SHP77 (cell line): ENCODE data around the gene GRB14.
"Not testable (repeated sequence)": the region's sequence is repeated elsewhere in the genome, so short reads cannot be mapped to it uniquely, and the experiment has no call there.

Experiments
- DNase-seq, 2 experiments: peaks; one replicate each; lab custom pipeline; 2025; lab: John Stamatoyannopoulos, UW

Gene GRB14

DNA sequence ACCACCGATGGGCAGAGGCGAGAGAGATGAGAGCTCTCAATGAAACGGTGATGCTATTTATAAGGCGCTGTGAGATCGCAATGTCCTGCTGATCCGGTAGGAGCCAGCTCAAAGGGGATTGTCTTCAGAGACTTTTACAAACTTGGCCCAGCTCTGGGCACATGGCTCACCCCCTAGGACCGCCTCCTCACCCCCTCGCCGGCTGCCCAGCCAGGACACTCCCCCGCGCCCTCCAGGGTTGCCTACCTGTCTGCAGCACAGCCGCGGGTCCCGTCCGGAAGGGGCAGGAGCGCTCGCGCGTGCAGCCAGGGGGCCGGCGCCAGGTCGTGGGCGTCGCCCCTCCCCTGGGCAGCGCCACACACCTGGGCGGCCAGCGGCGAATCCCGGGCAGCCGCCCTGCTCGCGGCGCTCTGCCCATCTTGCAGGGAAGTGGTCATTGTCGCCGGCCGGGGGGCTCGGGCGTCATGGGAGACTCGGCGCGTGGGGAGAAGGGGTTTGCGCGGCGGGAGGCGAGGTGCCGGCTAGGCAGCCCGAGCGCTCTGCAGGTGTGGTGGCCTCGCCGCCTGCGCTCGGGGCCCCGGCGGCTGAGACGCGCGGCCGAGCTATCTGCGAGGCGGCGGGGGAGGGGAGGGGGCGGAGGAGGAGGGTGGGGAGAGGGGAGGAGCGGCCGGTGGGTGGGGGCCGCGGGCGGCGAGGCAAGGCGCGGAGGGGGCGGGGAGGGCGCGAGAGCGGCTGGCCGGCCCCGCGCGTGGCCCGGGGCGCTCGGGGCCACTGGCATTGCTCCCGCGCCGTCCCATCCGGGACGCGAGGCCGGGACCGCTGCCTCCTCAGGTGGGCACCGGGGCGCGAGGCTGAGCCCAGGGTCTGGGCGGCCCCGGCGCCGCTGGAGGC is at the start of gene GRB14:
GRB14 (minus strand) TSS at position 610 of the 891 bp plus-strand sequence; CDS start at position 437, 173 bp downstream.
- peak; percentile 6 to 54 for DNase-seq

DNA sequence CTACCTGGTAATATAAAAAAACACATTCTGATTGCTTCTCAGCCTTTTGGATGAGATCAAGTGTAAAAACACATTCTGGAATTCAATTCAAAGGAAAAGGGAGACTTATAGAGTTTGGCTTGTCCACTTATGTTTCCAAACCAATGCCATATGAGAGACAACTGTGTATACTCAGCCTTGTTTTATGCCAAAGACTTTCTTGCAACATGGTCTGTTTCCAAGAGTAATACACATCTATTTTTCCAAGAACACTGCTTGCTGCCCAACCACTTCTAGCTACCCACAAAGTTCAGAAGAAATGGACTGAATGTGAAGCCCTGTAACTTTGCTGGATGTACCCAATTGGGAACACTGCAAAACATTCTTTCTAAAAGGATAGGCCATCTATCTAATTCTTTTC is 48.0 kb upstream of the GRB14 start:
- DNase-seq, result no peak

DNA sequence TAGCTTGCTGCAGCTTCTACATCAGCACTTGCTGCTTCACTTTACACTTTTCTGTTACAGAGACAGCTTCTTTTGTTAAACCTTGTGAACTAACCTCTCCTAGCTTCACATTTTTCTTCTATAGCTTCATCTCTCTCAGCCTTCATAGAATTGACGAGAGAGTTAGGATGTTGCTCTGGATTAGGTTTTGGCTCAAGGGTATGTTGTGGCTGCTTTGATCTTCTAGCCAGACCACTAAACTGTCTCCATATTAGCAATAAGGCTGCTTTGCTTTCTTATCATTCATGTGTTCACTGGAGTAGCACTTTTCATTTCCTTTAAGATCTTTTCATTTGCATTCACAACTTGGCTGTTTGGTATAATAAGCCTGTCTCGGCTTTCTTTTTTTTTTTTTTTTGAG is 46.3 kb upstream of the GRB14 start:
- no peak for DNase-seq

DNA sequence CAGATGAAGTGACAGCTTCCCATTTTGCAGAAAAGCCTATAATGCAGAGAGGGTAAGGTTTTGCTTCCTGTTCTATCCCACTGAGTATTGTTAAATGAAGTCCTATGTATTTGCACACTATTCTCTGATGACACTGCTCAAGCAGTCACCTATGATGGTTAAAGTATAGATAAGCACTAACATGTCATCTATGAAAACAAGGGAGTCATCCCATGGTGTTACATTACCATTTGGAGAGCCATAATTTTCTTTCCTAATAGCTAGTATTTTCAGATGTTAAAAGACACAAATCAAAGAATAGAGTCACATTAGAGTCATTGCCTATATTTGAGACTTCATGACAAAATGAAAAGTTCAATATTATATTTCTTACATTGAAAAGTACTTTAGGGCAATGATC is 42.8 kb upstream of the GRB14 start:
- DNase-seq, result no peak

DNA sequence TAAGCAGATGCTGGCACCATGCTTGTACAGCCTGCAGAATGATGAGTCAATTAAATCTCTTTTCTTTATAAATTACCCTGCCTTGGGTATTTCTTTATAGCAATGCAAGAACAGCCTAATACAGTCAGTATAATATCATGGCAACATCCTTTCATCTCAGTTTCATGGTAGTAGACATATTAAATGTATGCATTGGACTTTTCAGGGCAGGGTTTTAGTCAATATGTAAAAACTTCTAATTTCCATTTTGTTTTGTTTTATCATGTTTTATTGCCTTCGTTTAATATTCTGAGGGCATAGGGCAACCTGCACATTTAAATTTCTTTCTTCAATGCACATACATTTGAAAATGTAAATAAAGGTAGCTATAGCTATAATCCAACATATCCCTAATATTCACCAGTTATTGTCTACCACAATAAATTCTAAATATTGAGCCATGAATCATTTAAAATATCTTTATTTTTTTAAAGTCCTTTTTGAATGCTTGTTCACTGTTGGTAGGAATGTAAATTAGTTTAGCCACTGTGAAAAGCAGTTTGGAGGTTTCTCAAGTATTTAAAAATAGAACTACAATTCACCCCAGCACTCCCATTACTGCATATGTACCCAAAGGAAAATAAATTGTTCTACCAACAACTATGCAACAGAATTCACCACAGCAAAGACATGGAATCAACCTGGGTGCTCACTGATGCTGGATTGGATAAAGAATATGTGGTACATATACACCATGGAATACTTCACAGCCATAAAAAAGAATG is 41.8 kb upstream of the GRB14 start:
- no peak for DNase-seq

DNA sequence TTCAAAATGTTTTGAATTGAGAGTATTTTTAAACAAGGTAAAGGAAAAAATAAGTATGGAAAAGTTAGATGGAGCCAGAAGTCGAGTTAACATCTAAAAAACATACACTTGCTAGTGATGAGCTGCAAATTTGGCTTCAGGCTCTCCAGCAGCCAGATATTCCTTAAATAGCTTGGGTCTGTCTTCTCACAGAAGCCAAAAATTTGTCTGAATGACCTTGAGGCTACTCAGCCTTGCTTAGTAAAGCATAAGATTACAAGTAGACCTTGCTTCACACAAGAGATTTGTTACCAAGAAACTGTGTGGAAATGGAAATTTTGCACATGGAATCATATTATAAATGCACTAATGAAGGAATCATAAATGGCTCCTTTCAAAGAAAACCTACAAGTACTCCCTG is 40.8 kb upstream of the GRB14 start:
- no peak for DNase-seq

DNA sequence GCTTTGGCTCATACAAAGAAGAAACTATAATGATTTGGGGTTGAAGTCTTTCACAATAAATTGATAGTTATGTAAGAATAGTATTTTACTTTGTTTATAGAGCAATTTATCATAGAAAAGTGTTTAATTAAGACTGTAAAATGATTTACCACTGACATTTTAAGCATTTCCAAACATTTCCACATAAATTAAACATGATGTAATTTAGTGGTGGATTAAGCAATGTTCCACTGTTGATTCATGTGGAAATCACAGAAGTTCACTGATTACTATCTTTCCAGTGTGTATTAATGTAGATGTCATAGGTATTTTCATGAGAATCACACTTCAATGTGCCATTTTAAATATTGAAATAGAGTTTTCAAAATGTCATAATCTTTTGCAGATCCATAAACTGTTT is 40.1 kb upstream of the GRB14 start:
- no peak for DNase-seq

DNA sequence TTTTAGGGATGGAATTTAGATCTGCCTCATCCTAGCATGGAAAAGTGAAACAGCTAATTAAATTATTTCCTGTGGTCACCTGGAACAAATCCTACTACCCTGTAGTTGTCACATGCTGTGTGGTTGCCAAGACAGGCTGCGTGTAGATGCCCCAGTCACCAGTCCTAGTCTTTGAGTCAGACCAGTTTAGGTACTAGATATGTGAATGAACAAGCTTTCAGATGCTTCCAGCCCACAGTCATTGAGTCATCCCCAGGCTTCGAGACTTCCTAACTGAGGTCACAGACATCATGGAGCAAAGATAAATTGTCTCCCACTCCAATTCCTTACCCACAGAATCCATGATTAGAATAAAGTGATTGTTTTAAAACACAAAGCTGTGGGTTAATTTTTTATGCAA is 35.8 kb upstream of the GRB14 start:
- no peak for DNase-seq

DNA sequence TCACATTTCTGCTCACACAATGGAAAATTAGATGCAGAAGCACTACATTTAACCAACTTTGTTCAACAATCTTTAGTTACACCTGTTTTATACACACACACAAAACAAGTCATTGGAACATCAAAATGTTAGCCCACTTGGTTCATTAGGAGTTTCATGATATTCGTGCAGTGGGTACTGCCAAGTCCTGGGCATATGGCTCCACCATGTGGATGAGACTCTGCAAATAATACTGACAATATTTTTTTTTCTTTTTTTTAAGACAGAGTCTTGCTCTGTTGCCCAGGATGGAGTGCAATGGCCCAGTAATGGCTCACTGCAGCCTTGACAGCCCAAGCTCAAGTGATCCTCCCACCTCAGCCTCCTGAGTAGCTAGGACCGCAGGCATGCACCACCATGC is 34.5 kb upstream of the GRB14 start:
- no peak for DNase-seq

DNA sequence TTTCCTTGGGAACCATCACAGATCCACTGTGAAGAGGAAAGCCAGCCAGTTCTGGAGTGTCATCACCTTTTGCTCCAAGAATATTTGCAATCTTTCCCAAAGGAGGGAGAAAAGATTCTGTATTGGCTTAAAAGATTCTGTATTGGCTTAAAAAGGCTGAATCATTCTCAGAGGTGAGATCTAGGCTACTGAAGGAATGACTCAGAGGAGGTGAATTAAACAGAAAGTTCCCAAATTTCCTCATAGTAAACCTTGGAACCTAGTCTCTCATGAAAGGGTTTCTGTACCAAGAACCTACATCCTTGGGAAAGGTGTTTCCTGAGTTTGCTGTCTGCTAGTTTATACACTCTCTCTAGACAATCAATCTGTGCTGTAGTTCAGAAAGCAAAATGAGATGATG is 34.1 kb upstream of the GRB14 start:
- DNase-seq, result no peak

DNA sequence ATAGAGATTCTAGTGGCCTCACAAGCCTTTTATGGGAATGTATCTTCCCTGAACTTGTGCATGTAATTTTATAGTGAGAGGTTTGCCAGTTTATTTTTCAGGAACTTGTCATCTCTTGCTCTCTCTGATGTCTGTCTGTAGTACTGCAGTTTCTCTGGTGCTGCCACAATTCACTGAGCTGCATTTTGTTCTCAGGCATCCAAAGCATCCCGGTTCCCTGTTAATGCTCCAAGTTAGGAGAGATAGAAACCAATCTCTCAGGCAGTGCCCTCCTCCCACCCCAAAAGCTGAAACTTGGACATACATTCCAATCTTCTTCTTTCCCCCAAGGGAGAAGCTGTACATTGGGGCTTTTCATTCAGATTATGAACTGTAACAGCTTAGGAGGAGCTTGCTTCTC is 30.1 kb upstream of the GRB14 start:
- DNase-seq, result no peak

DNA sequence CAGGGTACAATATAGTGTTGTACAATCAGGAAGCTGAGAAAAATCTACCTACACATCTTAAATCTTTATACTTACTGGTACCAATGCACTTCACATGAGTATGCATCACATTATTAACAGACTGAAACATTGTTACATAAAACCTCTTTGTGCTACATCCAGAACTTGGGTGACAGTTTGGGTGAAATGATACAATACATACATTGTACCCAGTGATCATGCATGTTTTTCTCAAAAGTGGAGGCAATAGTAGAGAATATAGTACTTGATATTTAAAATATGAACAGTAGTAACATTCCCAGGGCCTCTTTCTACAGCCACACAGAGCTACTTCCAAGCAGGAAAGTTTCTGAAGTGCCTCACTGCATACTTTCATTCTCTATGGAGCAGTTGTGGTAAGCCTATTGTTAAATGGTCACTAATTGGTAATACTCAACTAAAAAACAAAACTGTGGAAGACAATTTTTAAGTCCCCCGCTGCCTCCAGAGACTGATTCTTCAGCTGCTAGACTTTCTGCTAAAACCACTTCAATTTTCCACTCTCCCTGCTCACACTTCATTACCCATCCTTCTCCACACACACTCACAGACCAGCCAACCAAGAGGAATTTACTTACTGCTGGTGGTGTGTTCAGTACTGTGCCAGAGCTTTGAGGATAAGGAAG is 22.9 kb upstream of the GRB14 start:
- no peak for DNase-seq

DNA sequence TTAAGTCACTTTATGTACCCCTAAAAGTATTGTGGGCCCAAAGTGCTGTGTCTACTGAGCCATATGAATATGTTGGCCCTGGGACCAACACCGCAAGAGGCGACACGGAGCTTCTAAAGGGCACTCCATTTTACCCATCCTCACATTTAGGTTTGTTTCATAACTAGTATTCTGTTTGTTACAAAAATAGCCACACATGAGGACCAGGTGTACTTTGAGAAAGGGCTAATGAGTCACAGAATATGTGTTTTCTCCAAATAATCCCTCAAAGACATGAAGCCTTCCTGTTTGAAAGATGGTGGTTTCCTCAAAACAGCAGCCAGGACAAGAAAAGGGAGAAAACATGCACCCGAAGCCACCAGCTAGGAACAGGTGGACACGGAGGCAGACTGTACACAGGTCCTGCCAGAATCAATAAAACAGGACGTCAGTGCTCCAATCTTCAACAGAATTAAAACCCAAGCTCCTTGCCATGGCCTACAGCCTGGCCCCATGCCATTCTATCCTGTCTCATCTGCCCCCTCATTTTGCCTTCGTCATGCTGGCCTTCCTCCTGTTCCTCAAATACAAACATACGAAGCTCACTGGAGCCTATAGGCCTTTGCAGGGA is 21.8 kb upstream of the GRB14 start:
- DNase-seq, result peak in 1 of 2 experiments; percentile 11

DNA sequence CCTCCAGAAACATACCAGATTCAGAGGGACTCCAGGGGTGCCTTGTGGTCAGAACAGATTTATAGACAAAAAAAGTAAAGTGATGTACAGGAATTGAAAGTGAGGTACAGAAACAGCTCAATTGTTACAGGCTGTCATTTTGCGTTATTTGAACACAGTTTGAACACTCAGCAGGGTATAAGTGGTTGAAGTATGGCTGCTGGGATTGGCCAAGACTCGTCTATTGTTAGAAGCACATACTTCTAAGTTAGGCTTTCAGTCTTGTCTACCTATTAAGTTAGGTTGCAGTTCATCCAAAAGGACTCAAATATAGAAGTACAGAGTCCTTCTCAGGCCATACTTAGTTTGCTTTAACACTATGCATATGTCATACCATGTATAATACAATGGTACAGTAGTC is 21.0 kb upstream of the GRB14 start:
- no peak for DNase-seq

DNA sequence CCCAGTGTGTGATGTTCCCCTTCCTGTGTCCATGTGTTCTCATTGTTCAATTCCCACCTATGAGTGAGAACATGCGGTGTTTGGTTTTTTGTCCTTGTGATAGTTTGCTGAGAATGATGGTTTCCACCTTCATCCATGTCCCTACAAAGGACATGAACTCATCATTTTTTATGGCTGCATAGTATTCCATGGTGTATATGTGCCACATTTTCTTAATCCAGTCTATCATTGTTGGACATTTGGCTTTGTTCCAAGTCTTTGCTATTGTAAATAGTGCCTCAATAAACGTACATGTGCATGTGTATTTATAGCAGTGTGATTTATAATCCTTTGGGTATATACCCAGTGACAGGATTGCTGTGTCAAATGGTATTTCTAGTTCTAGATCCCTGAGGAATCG is 7.0 kb upstream of the GRB14 start:
- DNase-seq, result not testable (repeated sequence)

DNA sequence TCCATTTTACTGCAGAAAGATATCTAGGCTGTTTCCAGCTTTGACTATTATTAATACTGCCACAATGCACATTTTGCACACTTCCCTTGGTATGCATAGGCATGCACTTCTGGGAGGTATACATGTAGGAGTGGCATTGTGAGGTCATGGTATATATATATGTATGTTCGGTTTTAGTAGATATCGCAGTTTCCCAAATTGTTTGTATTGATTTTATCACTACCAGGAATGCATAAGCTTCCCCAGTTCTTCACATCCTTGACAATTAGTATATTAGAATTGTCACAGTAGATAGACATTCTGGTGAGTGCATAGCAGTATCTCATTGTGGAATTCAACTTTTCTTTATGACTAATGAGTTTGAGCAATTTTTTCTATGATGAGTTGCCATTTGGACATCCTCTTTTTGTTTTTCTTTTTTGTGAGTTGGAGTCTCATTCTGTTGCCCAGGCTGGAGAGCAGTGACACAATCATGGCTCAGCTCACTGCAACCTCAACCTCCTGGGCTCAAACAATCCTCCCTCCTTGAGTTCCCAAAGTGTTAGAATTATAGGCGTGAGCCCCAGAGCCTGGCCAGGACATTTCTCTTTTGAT is 4.2 kb upstream of the GRB14 start:
- no peak for DNase-seq

DNA sequence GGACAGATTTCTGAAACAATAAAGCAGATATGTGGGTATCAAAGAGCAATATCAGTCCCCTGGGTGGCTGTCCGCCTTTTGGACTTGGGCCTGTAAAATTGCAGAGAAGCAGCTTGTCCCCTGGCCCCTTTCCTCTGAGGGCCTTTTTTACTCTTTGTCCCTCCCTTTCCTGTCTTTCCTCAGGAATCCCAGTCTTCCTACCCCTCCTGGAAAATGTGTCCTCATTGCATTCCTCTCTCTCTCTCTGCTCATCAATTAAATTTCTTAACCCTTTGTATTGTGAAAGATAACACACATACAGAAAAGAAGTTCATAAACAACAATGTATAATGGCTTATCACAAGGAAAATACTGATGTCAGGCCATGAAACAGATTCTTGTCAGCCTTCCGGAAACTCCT is 3.0 kb upstream of the GRB14 start:
- DNase-seq, result no peak

DNA sequence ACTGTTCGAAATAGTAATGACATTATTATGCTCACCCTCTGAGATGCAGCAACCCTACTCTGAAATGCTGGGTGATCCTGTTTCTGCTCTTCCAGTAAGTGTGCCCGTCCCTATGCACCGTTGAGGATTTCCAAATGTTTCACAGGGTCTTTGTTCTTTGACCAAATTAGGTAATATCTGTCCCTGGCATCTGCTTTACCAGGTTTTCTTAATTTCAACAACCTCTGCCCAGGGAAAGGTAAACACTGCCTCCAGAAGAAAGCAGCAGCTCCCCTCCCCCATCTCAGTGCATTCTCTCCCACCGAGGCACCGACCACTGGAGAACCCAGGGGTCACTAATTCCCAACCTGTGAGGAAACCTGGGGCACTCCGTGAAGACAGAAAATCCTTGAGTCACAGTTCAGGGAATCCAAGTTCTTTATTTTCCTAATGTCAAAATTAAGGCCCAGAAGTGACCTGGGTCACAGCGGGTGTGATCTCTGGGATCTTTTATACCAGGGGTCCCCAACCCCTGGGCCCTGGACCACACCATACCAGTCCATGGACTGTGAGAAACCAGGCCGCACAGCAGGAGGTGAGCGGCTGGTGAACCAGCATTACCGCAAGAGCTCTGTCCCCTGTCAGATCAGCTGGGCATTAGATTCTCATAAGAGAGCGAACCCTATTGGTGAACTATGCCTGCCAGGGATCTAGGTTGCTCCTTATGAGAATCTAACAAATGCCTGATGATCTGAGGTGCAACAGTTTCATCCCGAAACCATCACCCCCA is 1.2 kb upstream of the GRB14 start:
- no peak for DNase-seq

DNA sequence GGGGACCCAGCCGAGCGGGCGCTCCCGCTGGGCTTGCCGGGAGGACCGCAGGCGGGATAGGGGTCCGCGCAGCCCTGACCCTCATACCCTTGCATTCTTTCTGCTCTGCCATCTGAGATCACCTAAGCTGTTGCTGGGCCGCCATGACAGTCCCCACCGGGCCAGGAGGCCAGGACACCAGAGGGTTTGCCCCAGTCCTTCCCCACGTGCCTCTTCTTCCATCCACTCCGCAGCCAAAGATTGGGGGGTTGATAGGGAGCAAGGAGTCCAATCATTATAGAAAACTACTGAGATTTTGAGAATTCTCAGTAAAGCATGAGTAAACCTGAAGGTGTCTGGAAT is 453 bp upstream of the GRB14 start:
- no peak for DNase-seq

DNA sequence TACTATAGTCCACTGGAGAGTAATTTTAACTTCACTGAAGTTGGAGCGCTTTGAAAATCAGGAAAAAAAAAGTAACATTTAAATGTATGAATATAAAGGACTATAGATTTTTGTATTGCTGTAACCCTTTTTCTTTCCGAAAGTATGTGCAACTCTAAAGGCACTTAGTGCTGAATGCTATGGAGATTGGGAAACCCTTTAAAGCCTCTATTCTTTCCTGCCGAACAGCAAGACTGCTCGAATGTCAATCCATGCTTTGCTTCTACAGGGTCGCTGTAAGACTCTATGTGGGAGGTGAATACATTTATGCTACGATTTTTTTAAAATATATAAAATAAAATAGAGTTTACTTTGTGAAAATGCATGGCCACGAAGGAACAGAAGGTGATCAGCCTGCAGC is 825 bp downstream of the GRB14 start:
- no peak for DNase-seq

DNA sequence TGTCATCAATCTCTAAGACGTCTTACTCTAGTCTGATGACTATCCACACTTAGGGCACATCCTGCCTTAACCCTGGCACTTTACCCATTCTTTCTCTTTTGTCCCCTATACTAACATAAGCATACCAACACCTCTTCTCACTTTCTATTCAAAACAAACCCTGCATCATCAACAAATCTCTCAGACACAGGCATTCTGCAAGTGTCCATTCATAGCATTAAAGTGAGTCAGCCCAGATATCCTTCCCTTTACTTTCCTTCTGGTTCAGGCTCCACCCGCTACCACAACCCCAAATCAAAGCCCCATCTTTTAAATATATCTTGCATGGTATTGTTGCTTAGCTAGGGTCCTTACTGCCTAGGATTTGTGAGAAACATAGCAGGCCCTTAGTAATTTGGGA is 3.8 kb downstream of the GRB14 start:
- no peak for DNase-seq
